Liver (tissue), 2 donors: ENCODE measurements around the gene CBR3.

ENCODE experiments used
- CTCF ChIP-seq: fragments of 150-350 bp; IDR thresholded peaks from 2 replicates; pipeline ENCODE4 v1.5.1; 2017; ENCODE audit warnings: improper control_type of control experiment, low read depth, low read length; ENCODE audit not compliant: missing input control
- FOXA1 ChIP-seq: IDR thresholded peaks from 2 replicates; pipeline ENCODE4 v1.6.1; 2016; ENCODE audit warnings: antibody characterized with exemption
- donor health status: healthy.

GRCh38 chr21:36185523-36185922 is 50.6 kb downstream of the CBR3 start:
- TF ChIP-seq FOXA1, result no peak
- no peak for TF ChIP-seq CTCF
